ENCODE data around the gene ARPP19. TPM values are rescaled to one million over a fixed set of nuclear protein-coding genes. Genes with fewer than 3 reads are reported as not detected.

ARPP19 gene
- polyA plus RNA-seq, 1 of the 3 experiments (the other 2 are of a cell fraction), result 29.0 TPM

DNA sequence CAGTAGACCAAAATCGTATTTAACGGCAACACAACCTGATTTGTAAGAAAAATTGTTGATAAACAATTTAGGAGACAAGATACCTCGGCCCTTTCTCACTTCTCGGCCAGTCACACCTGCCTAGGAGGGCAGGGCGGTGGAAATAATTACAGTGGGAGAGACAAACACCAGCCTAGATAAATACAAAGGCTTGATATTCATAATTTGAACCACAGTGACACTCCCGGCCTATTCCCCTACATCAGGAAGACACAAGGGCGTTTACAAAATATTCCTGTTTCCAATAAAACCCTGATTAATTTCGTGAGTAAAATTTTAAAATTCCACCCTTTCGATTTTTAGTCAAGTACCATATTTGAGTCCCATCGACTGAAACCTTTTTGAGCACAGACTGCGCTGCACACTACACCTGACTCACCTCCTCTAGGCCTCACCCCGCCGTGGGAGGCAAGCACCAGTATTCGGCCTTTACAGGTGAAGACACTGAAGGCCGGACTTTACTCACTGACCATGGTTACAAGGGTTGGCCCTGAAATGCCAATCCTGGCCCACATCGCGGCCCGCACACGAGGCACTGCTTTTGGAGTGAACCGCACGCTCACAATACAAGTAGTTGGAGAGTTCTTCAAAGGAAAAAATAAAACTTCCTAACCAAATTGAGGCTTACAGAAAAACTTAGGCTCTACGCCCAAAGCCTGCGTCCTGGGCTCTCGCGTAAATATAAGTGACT lies 794 bp downstream of the ARPP19 start:
- Histone ChIP-seq H4K20me1 (ENCODE audit: insufficient read depth) (peaks cover 48% of the 10 kb centered on the region), H3K4me2 (peak overlapping the region; percentile 85), H3K9me3 (no peaks in the 10 kb centered on the region), H3K4me1 (ENCODE audit: control insufficient read depth in 1 of 2, insufficient read depth in 2 of 2, low read depth in 1 of 2, low read length in 1 of 2) (peaks cover 5 to 8% of the 10 kb centered on the region in 2 experiments; a peak in 3 of 4 replicates), H2AFZ (ENCODE audit: low read depth) (peak overlapping the region; percentile 97), H3K27me3 (ENCODE audit: insufficient read depth) (no peaks in the 10 kb centered on the region), H3K27ac (ENCODE audit: low read depth in 2 of 2, low read length in 1 of 2) (peak overlapping the region; percentile 78 to 84), H3K9ac (peak overlapping the region; percentile 98), H3K4me3 (ENCODE audit: low read depth in 2 of 2, low read length in 1 of 2) (peak overlapping the region; percentile 70 to 87), H3K79me2 (ENCODE audit: insufficient read depth) (peaks cover 56% of the 10 kb centered on the region), H3K36me3 (replicated peaks in 1 of 2; ENCODE audit: control insufficient read depth in 1 of 2, insufficient read depth in 2 of 2, low read length in 1 of 2) (peaks cover 0 to 8% of the 10 kb centered on the region in 2 experiments), H3K9me2 (no peaks in the 10 kb centered on the region), H3F3A (replicated peaks; ENCODE audit: insufficient read depth) (peaks cover 8% of the 10 kb centered on the region)
- ChIA-PET POLR2A (no interaction called here), CTCF (no interaction called here)
- under 1% methylated on average over 25 of the region's 25 CpGs for WGBS (ENCODE audit: low lambda C conversion rate)
- peak; percentile 33 for DNase-seq
- TF ChIP-seq, protein P1, sequence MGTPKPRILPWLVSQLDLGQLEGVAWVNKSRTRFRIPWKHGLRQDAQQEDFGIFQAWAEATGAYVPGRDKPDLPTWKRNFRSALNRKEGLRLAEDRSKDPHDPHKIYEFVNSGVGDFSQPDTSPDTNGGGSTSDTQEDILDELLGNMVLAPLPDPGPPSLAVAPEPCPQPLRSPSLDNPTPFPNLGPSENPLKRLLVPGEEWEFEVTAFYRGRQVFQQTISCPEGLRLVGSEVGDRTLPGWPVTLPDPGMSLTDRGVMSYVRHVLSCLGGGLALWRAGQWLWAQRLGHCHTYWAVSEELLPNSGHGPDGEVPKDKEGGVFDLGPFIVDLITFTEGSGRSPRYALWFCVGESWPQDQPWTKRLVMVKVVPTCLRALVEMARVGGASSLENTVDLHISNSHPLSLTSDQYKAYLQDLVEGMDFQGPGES (IDR thresholded peaks at IDR 0.05; ENCODE audit: low read depth, low read length), result no peak
- no peak for TF ChIP-seq NFIC (IDR thresholded peaks at IDR 0.05; ENCODE audit: borderline replicate concordance)
- TF ChIP-seq TEAD4 (IDR thresholded peaks at IDR 0.05; ENCODE audit: borderline replicate concordance, insufficient read depth), result no peak
- no peak for TF ChIP-seq SMC3 (IDR thresholded peaks at IDR 0.05; ENCODE audit: low read depth, low read length)
- TF ChIP-seq ELF1 (IDR thresholded peaks at IDR 0.05), result no peak
- TF ChIP-seq, protein P2, sequence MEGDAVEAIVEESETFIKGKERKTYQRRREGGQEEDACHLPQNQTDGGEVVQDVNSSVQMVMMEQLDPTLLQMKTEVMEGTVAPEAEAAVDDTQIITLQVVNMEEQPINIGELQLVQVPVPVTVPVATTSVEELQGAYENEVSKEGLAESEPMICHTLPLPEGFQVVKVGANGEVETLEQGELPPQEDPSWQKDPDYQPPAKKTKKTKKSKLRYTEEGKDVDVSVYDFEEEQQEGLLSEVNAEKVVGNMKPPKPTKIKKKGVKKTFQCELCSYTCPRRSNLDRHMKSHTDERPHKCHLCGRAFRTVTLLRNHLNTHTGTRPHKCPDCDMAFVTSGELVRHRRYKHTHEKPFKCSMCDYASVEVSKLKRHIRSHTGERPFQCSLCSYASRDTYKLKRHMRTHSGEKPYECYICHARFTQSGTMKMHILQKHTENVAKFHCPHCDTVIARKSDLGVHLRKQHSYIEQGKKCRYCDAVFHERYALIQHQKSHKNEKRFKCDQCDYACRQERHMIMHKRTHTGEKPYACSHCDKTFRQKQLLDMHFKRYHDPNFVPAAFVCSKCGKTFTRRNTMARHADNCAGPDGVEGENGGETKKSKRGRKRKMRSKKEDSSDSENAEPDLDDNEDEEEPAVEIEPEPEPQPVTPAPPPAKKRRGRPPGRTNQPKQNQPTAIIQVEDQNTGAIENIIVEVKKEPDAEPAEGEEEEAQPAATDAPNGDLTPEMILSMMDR (IDR thresholded peaks at IDR 0.05), result no peak
- no peak for TF ChIP-seq RAD21 (IDR thresholded peaks at IDR 0.05; ENCODE audit: low read length)

- peaks cover 68% of the 10 kb centered on the region for H3K79me2 ChIP-seq (ENCODE audit: insufficient read depth)
- H3K4me1 ChIP-seq (ENCODE audit: control insufficient read depth in 1 of 2, insufficient read depth in 2 of 2, low read depth in 1 of 2, low read length in 1 of 2), result peaks cover 5 to 8% of the 10 kb centered on the region in 2 experiments; a peak in 3 of 4 replicates
- H3F3A ChIP-seq (replicated peaks; ENCODE audit: insufficient read depth), result peaks cover 8% of the 10 kb centered on the region
- peak overlapping the region; percentile 85 for H3K4me2 ChIP-seq
- H3K36me3 ChIP-seq (replicated peaks in 1 of 2; ENCODE audit: control insufficient read depth in 1 of 2, insufficient read depth in 2 of 2, low read length in 1 of 2), result peaks cover 0 to 9% of the 10 kb centered on the region in 2 experiments
- H3K27ac ChIP-seq (ENCODE audit: low read depth in 2 of 2, low read length in 1 of 2), result no peak overlapping the region
- TF ChIP-seq REST (IDR thresholded peaks at IDR 0.05; ENCODE audit: low read depth, low read length) (no peak), POLR2AphosphoS5 (IDR thresholded peaks at IDR 0.05; ENCODE audit: low read depth, low read length) (no peak), EP300 (IDR thresholded peaks at IDR 0.05; ENCODE audit: borderline replicate concordance in 1 of 2, low read depth in 1 of 2, low read length in 1 of 2) (no peak), GATA2 (CRISPR knock-in tag; IDR thresholded peaks at IDR 0.05) (no peak), TEAD4 (IDR thresholded peaks at IDR 0.05; ENCODE audit: borderline replicate concordance, insufficient read depth) (no peak), EZH2phosphoT487 (IDR thresholded peaks at IDR 0.05; ENCODE audit: borderline replicate concordance, low read depth) (no peak), FOXM1 (IDR thresholded peaks at IDR 0.05; ENCODE audit: low read depth) (no peak), YY1 (IDR thresholded peaks at IDR 0.05; ENCODE audit: low read depth) (no peak), TCF12 (IDR thresholded peaks at IDR 0.05) (no peak)
- TF ChIP-seq, protein P3, sequence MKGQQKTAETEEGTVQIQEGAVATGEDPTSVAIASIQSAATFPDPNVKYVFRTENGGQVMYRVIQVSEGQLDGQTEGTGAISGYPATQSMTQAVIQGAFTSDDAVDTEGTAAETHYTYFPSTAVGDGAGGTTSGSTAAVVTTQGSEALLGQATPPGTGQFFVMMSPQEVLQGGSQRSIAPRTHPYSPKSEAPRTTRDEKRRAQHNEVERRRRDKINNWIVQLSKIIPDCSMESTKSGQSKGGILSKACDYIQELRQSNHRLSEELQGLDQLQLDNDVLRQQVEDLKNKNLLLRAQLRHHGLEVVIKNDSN (IDR thresholded peaks at IDR 0.05; ENCODE audit: borderline replicate concordance, low read depth), result no peak
- peaks cover 58% of the 10 kb centered on the region for H4K20me1 ChIP-seq (ENCODE audit: insufficient read depth)
- H3K9me3 ChIP-seq, result no peaks in the 10 kb centered on the region
- ChIA-PET CTCF (interaction anchor here (0.9 to 1.2 kb wide), 2 partner anchors 31 to 169 kb away, joined by 3 read pairs; no protein-coding TSS in a partner anchor), POLR2A (no interaction called here)
- no peak overlapping the region for H2AFZ ChIP-seq (ENCODE audit: low read depth)
- no peak for DNase-seq
- no peaks in the 10 kb centered on the region for H3K9me2 ChIP-seq
- H3K27me3 ChIP-seq (ENCODE audit: insufficient read depth), result no peaks in the 10 kb centered on the region
- peak overlapping the region; percentile 98; the same call in 1 of the 2 replicates for H3K9ac ChIP-seq
- peak overlapping the region; percentile 70 to 87; a peak in 3 of 4 replicates for H3K4me3 ChIP-seq (ENCODE audit: low read depth in 2 of 2, low read length in 1 of 2)
- WGBS (ENCODE audit: low lambda C conversion rate), result 48% methylated on average over 4 of the region's 4 CpGs
Measured at GRCh38 chr15:52566889-52567288, 1.9 kb downstream of the ARPP19 start.
